HepG2 (cell line): ENCODE measurements around the gene ARVCF. TPM values are rescaled to one million over a fixed set of nuclear protein-coding genes. Genes with fewer than 3 reads are reported as not detected.

ENCODE experiments used
- GATA4 ChIP-seq: sonication (generic); IDR thresholded peaks from 2 replicates; pipeline ENCODE4 v1.6.1; 2016; ENCODE audit warnings: antibody characterized with exemption, low read depth, borderline replicate concordance
- HNRNPUL1 ChIP-seq: fragments of 200-400 bp; formaldehyde crosslinking; IDR thresholded peaks from 2 replicates; pipeline ENCODE4 v1.6.1; 2017; ENCODE audit warnings: low read depth, mild to moderate bottlenecking, low read length, moderate library complexity
- MYNN ChIP-seq: sonication (generic); formaldehyde crosslinking; IDR thresholded peaks from 2 replicates; pipeline ENCODE4 v1.4.0; 2020; ENCODE audit warnings: mild to moderate bottlenecking, low read depth, missing genetic modification reagents
- NCOA2 ChIP-seq: sonication (generic); formaldehyde crosslinking; IDR thresholded peaks from 2 replicates; pipeline ENCODE4 v1.8.0; 2022; ENCODE audit warnings: inconsistent platforms
- POLR2A ChIP-seq, 2 experiments: IDR thresholded peaks; 2 replicates each; pipeline ENCODE4 v1.6.1; 2011; ENCODE audit warnings: low read depth in 2 of 2, low read length in 2 of 2, mild to moderate bottlenecking in 1 of 2, moderate library complexity in 1 of 2; ENCODE audit not compliant: insufficient read depth in 1 of 2
- POLR2AphosphoS5 ChIP-seq: IDR thresholded peaks from 2 replicates; pipeline ENCODE4 v1.6.1; 2012; ENCODE audit warnings: low read depth, low read length
- ZFP82 ChIP-seq: sonication (generic); formaldehyde crosslinking; IDR thresholded peaks from 2 replicates; pipeline ENCODE4 v1.5.1; 2020; ENCODE audit warnings: mild to moderate bottlenecking, missing genetic modification reagents, borderline replicate concordance
- ZMYM3 ChIP-seq: sonication (generic); formaldehyde crosslinking; IDR thresholded peaks from 2 replicates; pipeline ENCODE4 v1.5.1; 2020; ENCODE audit warnings: mild to moderate bottlenecking, missing genetic modification reagents
- ZNF629 ChIP-seq: sonication (generic); formaldehyde crosslinking; conservative IDR thresholded peaks from 2 replicates; pipeline ENCODE4 v1.5.0; 2020; ENCODE audit warnings: missing genetic modification reagents
- polyA plus RNA-seq, 8 experiments: library from polyadenylated mRNA; depleted of rRNA in 3 of 8; stranded (reverse) in 7 of 8; unstranded in 1 of 8; fragments of >200 nt; fragmentation: Illumina TruSeq in 4 of 8; extraction: Trizol in 4 of 8; gene quantifications; 2 replicates each; pipeline versions ENCODE4 v1.2.1 to v1.2.3, GENCODE V29; 2011 to 2016; ENCODE audit warnings: low read depth in 4 of 8, missing spikeins in 1 of 8, mixed read lengths in 1 of 8; ENCODE audit not compliant: insufficient read depth in 1 of 8
- total RNA-seq, 5 experiments: library from RNA; depleted of rRNA; stranded (reverse); fragments of >200 nt; fragmentation: Illumina TruSeq; extraction: Trizol; gene quantifications; 2 replicates each; pipeline ENCODE4 v1.2.3, GENCODE V29; 2016; ENCODE audit warnings: low read depth in 1 of 5
- TF ChIP-seq, protein P1 (sequence below), 2 experiments: fragments of 450-650 bp in 1 of 2; sonication (generic) in 1 of 2; formaldehyde crosslinking in 1 of 2; IDR thresholded peaks; 2 replicates each; pipeline versions ENCODE4 v1.6.1 to v1.8.0; 2016 to 2022; ENCODE audit warnings: antibody characterized with exemption in 1 of 2, mild to moderate bottlenecking in 1 of 2, missing genetic modification reagents in 1 of 2
- TF ChIP-seq, protein P2 (sequence below): IDR thresholded peaks from 2 replicates; pipeline ENCODE4 v1.6.1; 2016; ENCODE audit warnings: missing compliant biosample characterization, missing genetic modification reagents, borderline replicate concordance
- TF ChIP-seq, protein P3 (sequence below): sonication (generic); formaldehyde crosslinking; IDR thresholded peaks from 2 replicates; pipeline ENCODE4 v1.4.0; 2020; ENCODE audit warnings: missing genetic modification reagents
- TF ChIP-seq, protein P4 (sequence below): sonication (generic); formaldehyde crosslinking; IDR thresholded peaks from 2 replicates; pipeline ENCODE4 v1.4.0; 2020; ENCODE audit warnings: low read depth, mild to moderate bottlenecking, missing genetic modification reagents
- TF ChIP-seq, protein P5 (sequence below): IDR thresholded peaks from 2 replicates; pipeline ENCODE4 v1.6.1; 2016; ENCODE audit warnings: control low read depth

The ARVCF gene
- total and polyA plus RNA-seq, 2 of the 13 experiments (the other 11 are each of a cell fraction or from before 2014, with no cell fraction given), result 16.4 to 17.7 TPM

DNA sequence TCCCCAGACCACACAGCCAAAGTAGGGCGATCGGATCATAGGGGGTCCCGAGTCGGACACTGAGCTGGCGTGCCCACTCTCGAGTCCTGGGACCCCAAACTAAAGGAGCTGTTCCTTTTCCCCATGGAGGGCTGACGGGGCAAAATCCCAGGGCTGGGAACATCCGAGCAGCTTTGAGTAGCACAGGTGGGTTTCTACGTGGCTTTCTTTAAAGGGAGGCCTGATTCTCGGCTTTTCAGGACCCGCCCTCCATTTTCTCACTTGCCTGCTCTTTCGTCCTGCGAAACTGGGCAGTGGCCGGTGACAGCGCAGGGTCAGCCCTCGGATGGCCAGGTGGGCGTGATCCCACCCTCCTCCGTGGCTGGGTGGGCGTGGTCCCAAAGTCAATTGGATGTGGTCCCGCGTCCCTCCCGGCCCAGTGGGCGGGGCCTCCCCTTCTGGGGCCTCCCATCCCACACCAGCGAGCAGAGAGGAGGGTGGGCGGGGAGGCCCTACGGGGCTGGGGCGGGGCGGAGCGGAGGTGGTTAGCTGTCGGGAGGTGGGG, 57.5 kb downstream of the ARVCF start (continued):
- TF ChIP-seq, protein P1, sequence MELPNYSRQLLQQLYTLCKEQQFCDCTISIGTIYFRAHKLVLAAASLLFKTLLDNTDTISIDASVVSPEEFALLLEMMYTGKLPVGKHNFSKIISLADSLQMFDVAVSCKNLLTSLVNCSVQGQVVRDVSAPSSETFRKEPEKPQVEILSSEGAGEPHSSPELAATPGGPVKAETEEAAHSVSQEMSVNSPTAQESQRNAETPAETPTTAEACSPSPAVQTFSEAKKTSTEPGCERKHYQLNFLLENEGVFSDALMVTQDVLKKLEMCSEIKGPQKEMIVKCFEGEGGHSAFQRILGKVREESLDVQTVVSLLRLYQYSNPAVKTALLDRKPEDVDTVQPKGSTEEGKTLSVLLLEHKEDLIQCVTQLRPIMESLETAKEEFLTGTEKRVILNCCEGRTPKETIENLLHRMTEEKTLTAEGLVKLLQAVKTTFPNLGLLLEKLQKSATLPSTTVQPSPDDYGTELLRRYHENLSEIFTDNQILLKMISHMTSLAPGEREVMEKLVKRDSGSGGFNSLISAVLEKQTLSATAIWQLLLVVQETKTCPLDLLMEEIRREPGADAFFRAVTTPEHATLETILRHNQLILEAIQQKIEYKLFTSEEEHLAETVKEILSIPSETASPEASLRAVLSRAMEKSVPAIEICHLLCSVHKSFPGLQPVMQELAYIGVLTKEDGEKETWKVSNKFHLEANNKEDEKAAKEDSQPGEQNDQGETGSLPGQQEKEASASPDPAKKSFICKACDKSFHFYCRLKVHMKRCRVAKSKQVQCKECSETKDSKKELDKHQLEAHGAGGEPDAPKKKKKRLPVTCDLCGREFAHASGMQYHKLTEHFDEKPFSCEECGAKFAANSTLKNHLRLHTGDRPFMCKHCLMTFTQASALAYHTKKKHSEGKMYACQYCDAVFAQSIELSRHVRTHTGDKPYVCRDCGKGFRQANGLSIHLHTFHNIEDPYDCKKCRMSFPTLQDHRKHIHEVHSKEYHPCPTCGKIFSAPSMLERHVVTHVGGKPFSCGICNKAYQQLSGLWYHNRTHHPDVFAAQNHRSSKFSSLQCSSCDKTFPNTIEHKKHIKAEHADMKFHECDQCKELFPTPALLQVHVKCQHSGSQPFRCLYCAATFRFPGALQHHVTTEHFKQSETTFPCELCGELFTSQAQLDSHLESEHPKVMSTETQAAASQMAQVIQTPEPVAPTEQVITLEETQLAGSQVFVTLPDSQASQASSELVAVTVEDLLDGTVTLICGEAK (IDR thresholded peaks at IDR 0.05), result no peak
- TF ChIP-seq, protein P1 (CRISPR knock-in tag; IDR thresholded peaks at IDR 0.05), result no peak; the same call in 1 of the 2 replicates
- TF ChIP-seq, protein P2, sequence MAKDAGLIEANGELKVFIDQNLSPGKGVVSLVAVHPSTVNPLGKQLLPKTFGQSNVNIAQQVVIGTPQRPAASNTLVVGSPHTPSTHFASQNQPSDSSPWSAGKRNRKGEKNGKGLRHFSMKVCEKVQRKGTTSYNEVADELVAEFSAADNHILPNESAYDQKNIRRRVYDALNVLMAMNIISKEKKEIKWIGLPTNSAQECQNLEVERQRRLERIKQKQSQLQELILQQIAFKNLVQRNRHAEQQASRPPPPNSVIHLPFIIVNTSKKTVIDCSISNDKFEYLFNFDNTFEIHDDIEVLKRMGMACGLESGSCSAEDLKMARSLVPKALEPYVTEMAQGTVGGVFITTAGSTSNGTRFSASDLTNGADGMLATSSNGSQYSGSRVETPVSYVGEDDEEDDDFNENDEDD, result no peak
- TF ChIP-seq, protein P3, sequence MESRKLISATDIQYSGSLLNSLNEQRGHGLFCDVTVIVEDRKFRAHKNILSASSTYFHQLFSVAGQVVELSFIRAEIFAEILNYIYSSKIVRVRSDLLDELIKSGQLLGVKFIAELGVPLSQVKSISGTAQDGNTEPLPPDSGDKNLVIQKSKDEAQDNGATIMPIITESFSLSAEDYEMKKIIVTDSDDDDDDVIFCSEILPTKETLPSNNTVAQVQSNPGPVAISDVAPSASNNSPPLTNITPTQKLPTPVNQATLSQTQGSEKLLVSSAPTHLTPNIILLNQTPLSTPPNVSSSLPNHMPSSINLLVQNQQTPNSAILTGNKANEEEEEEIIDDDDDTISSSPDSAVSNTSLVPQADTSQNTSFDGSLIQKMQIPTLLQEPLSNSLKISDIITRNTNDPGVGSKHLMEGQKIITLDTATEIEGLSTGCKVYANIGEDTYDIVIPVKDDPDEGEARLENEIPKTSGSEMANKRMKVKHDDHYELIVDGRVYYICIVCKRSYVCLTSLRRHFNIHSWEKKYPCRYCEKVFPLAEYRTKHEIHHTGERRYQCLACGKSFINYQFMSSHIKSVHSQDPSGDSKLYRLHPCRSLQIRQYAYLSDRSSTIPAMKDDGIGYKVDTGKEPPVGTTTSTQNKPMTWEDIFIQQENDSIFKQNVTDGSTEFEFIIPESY (CRISPR knock-in tag), result no peak
- TF ChIP-seq MYNN (CRISPR knock-in tag) (no peak), GATA4 (peak; percentile 6; the same call in 1 of the 2 replicates), ZFP82 (CRISPR knock-in tag) (no peak; the same call in 1 of the 2 replicates), NCOA2 (CRISPR knock-in tag) (no peak), POLR2AphosphoS5 (peak; percentile 86), ZNF629 (CRISPR knock-in tag) (no peak), POLR2A (IDR thresholded peaks at IDR 0.05; ENCODE audit: insufficient read depth in 1 of 2, low read depth in 2 of 2, low read length in 2 of 2) (peak in 1 of 2 experiments; percentile 50; a peak in 2 of 4 replicates), ZMYM3 (CRISPR knock-in tag) (no peak), HNRNPUL1 (no peak)
- TF ChIP-seq, protein P4, sequence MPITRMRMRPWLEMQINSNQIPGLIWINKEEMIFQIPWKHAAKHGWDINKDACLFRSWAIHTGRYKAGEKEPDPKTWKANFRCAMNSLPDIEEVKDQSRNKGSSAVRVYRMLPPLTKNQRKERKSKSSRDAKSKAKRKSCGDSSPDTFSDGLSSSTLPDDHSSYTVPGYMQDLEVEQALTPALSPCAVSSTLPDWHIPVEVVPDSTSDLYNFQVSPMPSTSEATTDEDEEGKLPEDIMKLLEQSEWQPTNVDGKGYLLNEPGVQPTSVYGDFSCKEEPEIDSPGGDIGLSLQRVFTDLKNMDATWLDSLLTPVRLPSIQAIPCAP (CRISPR knock-in tag), result no peak
- TF ChIP-seq, protein P5, sequence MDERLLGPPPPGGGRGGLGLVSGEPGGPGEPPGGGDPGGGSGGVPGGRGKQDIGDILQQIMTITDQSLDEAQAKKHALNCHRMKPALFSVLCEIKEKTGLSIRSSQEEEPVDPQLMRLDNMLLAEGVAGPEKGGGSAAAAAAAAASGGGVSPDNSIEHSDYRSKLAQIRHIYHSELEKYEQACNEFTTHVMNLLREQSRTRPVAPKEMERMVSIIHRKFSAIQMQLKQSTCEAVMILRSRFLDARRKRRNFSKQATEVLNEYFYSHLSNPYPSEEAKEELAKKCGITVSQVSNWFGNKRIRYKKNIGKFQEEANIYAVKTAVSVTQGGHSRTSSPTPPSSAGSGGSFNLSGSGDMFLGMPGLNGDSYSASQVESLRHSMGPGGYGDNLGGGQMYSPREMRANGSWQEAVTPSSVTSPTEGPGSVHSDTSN (CRISPR knock-in tag), result no peak
